SU-DHL-6 (cell line): ENCODE results near the gene RAB36.

Experiments
- EZH2phosphoT487 ChIP-seq: fragments of 200-600 bp; sonication (generic), shearing (Covaris generic); conservative IDR thresholded peaks from 2 replicates; pipeline ENCODE4 v1.6.1; 2018; ENCODE audit warnings: mild to moderate bottlenecking, antibody characterized with exemption, low read length, moderate library complexity, mixed read lengths
- TF ChIP-seq, protein P1 (sequence below): fragments of 200-600 bp; sonication (generic); IDR thresholded peaks from one replicate; pipeline ENCODE4 v1.5.1; 2017; ENCODE audit warnings: antibody characterized with exemption, mild to moderate bottlenecking, low read length, moderate library complexity; ENCODE audit not compliant: insufficient read depth, poor library complexity, severe bottlenecking

DNA sequence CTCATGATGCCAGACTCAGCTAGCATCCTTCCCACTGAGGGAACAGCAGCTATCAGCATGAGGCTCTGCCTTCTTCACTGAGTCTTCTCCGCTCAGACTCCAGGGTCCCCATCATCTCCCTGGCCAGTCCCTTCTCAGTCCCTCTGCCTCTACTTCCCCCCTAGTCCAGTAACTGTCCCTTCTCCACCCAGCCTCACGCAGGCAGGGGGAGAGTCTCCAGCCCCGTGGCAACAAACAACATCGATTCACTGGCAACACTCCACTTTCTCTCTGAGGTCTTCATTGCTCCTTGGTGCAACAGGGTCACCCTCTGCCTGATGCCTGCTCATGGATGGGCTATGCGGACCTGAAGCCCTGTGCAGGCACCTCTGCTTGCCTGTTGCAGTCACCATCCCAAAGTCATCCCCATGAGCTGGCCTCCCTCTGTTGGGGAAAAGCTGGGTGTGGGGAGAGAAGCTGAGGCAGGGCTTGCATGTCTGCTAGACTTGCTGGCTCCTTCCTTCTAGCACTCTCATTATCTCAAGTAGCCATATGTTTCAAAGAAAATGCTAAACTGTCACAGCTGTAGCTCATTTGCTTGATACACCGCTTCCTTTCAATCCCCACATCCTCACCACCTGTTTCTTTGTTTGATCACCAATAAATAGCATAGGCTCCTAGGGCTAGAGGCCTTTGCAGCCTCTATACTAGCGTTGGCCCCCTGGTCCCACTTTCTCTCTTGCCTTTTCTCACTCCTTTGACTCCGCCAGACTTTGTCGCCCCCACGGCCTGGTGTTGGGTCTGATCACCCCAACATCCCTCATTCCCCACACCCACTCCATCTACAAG, 30.8 kb downstream of the RAB36 start:
- TF ChIP-seq, protein P1, sequence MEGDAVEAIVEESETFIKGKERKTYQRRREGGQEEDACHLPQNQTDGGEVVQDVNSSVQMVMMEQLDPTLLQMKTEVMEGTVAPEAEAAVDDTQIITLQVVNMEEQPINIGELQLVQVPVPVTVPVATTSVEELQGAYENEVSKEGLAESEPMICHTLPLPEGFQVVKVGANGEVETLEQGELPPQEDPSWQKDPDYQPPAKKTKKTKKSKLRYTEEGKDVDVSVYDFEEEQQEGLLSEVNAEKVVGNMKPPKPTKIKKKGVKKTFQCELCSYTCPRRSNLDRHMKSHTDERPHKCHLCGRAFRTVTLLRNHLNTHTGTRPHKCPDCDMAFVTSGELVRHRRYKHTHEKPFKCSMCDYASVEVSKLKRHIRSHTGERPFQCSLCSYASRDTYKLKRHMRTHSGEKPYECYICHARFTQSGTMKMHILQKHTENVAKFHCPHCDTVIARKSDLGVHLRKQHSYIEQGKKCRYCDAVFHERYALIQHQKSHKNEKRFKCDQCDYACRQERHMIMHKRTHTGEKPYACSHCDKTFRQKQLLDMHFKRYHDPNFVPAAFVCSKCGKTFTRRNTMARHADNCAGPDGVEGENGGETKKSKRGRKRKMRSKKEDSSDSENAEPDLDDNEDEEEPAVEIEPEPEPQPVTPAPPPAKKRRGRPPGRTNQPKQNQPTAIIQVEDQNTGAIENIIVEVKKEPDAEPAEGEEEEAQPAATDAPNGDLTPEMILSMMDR = no peak
- TF ChIP-seq EZH2phosphoT487 = no peak
